GM12864 (cell line): Measurements from ENCODE around the gene MITD1.
"Not testable (repeated sequence)": the region's sequence is repeated elsewhere in the genome, so short reads cannot be mapped to it uniquely, and the experiment has no call there.

ENCODE experiments used
- DNase-seq: peaks from one replicate; pipeline ENCODE4 v3.0.0-alpha.2; 2011; ENCODE audit warnings: low read depth
- H3K4me3 ChIP-seq: 2 replicates; pipeline ENCODE4 v1.5.1; 2011; ENCODE audit warnings: mild to moderate bottlenecking, low read depth, low read length, control low read depth
- TF ChIP-seq, protein P1 (sequence below): IDR thresholded peaks from 2 replicates; pipeline ENCODE4 v1.5.1; 2011; ENCODE audit warnings: low read depth, mild to moderate bottlenecking, moderate library complexity, low read length, control low read depth, inconsistent platforms; ENCODE audit errors: missing control alignments

The MITD1 gene

DNA sequence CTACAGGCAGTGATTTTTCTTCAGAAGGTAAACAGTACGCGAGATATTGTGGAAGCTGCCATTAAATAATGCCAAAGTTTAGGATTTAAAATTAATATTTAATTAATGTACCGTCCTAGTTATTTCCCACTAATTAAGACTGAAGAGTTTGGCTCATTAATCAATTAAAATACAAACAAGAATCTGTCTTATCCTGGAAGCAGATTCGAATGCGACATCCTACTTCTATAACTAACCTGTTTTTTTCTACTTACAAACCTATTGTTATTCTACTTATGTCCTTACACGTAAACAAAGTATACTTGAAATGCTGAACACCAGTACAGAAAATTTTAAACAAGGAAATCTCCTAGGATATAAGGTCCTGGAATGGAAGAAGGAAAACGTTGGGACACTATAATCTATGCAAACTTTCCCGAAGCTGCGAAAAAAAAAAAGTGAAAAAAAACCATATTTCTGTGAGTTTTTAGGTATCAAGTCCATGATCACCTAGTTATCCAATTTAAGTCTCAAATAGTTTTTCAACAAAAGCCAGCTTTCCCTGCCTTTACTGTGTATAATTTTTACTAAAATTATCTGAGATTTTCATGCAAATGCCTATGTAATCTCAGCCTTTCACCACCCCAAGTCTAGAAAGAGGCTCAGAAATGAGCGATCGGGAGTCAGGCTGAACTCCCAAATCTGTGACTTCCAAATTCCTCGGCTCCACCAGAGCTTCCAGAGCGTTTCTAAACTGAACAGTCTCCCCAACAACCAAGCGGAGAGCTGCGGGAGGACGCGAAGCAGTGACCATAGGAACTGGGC, 40.6 kb downstream of the MITD1 start:
- H3K4me3 ChIP-seq = peak overlapping the region; percentile 93
- DNase-seq = no peak
- TF ChIP-seq, protein P1, sequence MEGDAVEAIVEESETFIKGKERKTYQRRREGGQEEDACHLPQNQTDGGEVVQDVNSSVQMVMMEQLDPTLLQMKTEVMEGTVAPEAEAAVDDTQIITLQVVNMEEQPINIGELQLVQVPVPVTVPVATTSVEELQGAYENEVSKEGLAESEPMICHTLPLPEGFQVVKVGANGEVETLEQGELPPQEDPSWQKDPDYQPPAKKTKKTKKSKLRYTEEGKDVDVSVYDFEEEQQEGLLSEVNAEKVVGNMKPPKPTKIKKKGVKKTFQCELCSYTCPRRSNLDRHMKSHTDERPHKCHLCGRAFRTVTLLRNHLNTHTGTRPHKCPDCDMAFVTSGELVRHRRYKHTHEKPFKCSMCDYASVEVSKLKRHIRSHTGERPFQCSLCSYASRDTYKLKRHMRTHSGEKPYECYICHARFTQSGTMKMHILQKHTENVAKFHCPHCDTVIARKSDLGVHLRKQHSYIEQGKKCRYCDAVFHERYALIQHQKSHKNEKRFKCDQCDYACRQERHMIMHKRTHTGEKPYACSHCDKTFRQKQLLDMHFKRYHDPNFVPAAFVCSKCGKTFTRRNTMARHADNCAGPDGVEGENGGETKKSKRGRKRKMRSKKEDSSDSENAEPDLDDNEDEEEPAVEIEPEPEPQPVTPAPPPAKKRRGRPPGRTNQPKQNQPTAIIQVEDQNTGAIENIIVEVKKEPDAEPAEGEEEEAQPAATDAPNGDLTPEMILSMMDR = no peak

GRCh38 chr2:99139003-99139402, 41.9 kb downstream of the MITD1 start:
- TF ChIP-seq, protein P1 = no peak
- H3K4me3 ChIP-seq = no peak overlapping the region
- no peak for DNase-seq

DNA sequence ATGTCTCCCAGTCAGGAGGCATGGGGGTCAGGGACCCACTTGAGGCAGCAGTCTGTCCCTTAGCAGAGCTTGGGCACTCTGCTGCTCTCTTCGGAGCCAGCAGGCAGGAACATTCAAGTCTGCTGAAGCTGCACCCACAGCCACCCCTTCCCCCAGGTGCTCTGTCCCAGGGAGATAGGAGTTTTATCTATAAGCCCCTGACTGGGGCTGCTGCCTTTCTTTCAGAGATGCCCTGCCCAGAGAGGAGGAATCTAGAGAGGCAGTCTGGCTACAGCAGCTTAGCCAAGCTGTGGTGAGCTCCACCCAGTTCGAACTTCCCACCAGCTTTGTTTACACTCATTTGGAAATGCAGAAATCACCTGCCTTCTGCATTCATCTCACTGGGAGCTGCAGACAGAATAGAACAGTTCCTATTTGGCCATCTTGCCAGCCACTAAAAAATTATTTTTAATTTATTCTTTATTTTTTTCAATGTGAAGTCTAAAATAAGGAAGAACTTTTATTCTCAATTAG, 45.8 kb downstream of the MITD1 start:
- DNase-seq, H3K4me3 ChIP-seq: not testable (repeated sequence)

DNA sequence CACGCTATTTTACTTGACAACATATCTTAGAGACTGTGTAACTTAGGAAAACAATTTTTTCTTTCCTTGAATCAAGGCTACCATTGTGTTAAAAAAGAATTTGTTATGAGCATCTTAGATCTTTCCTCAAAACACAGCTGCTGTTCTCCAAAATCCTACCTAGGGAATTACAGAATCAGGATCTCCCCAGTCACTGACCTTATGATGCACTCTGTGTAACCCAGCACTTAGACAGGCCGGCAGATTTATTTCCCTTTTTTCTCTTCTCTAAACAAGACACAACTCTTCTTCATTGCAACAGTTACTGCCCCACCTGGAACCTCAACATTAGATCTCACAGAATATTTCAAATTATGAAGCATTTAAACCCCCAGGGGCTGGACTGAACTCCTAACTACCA, 52.9 kb downstream of the MITD1 start:
- TF ChIP-seq, protein P1 = no peak
- H3K4me3 ChIP-seq = no peak overlapping the region
- no peak for DNase-seq
